Subcutaneous adipose tissue (tissue), 4 donors: ENCODE measurements around the gene NTSR2. TPM values are rescaled to one million over a fixed set of nuclear protein-coding genes. Genes with fewer than 3 reads are reported as not detected.

Experiments used
- CTCF ChIP-seq: fragments of 450-650 bp; IDR thresholded peaks from one replicate; pipeline ENCODE4 v1.5.1; 2016; ENCODE audit warnings: low read depth, mild to moderate bottlenecking, control low read depth, antibody characterized with exemption, moderate library complexity
- total RNA-seq, 4 donors: library from RNA; depleted of rRNA; stranded (reverse); fragments of >200 nt; gene quantifications; one replicate each; pipeline ENCODE4 v1.1.0, GENCODE V29; 2016

NTSR2 gene
- total RNA-seq, 4 donors from 2014 or later: 1.1 TPM; not detected in 2

GRCh38 chr2:11708106-11708505 lies 38.1 kb upstream of the NTSR2 start:
- TF ChIP-seq CTCF: no peak

- TF ChIP-seq CTCF: no peak
Measured at GRCh38 chr2:11705711-11706110, 35.7 kb upstream of the NTSR2 start.

GRCh38 chr2:11705063-11705462 lies 35.1 kb upstream of the NTSR2 start:
- TF ChIP-seq CTCF: no peak

GRCh38 chr2:11703700-11704099 lies 33.7 kb upstream of the NTSR2 start:
- no peak for TF ChIP-seq CTCF

GRCh38 chr2:11702946-11703345 lies 33.0 kb upstream of the NTSR2 start:
- TF ChIP-seq CTCF: no peak

GRCh38 chr2:11701751-11702301 lies 31.8 kb upstream of the NTSR2 start:
- TF ChIP-seq CTCF: no peak

GRCh38 chr2:11701206-11701605 lies 31.2 kb upstream of the NTSR2 start:
- no peak for TF ChIP-seq CTCF
